Liver (tissue), 9 donors: ENCODE results near the gene SLC39A10. TPM values are rescaled to one million over a fixed set of nuclear protein-coding genes. Genes with fewer than 3 reads are reported as not detected.

Experiments
- DNase-seq: peaks from one replicate; pipeline ENCODE4 v3.0.0-alpha.2; 2017; ENCODE audit warnings: low spot score
- H3K27ac ChIP-seq, 2 donors: one replicate each; pipeline ENCODE4 v1.7.0; 2013; ENCODE audit warnings: inconsistent platforms in 2 of 2, low read length in 2 of 2, control low read depth in 1 of 2, low read depth in 1 of 2, mild to moderate bottlenecking in 1 of 2
- H3K27me3 ChIP-seq, 4 donors: one replicate each; pipeline versions ENCODE4 v1.6.1 to v1.7.0; 2013; ENCODE audit warnings: low read length in 3 of 4, inconsistent platforms in 1 of 4, mild to moderate bottlenecking in 1 of 4, moderate library complexity in 1 of 4; ENCODE audit not compliant: control insufficient read depth in 4 of 4, insufficient read depth in 4 of 4
- H3K36me3 ChIP-seq, 4 donors: one replicate each; pipeline versions ENCODE4 v1.6.1 to v1.7.0; 2013; ENCODE audit warnings: low read length in 3 of 4, mild to moderate bottlenecking in 3 of 4, low read depth in 1 of 4, moderate library complexity in 1 of 4; ENCODE audit not compliant: control insufficient read depth in 4 of 4, insufficient read depth in 3 of 4
- H3K4me1 ChIP-seq, 4 donors: one replicate each; pipeline versions ENCODE4 v1.6.1 to v1.7.0; 2013; ENCODE audit warnings: low read length in 3 of 4, mild to moderate bottlenecking in 3 of 4, moderate library complexity in 1 of 4; ENCODE audit not compliant: control insufficient read depth in 4 of 4, insufficient read depth in 4 of 4
- H3K4me3 ChIP-seq, 3 donors: one replicate each; pipeline versions ENCODE4 v1.6.1 to v1.7.0; 2013; ENCODE audit warnings: low read length in 3 of 3, control low read depth in 1 of 3, low read depth in 1 of 3, mild to moderate bottlenecking in 1 of 3
- H3K9ac ChIP-seq, 2 donors: one replicate each; pipeline ENCODE4 v1.7.0; 2013; ENCODE audit warnings: low read length in 2 of 2, mild to moderate bottlenecking in 2 of 2, moderate library complexity in 2 of 2, control low read depth in 1 of 2, low read depth in 1 of 2
- H3K9me3 ChIP-seq, 4 donors: one replicate each; pipeline versions ENCODE4 v1.6.1 to v1.7.0; 2013; ENCODE audit warnings: low read length in 3 of 4; ENCODE audit not compliant: control insufficient read depth in 4 of 4
- EGR1 ChIP-seq, 2 donors: IDR thresholded peaks; 2 replicates each; pipeline ENCODE4 v1.6.1; 2016 to 2018; ENCODE audit warnings: antibody characterized with exemption in 2 of 2, low read depth in 2 of 2
- FOXA2 ChIP-seq: IDR thresholded peaks from 2 replicates; pipeline ENCODE4 v1.6.1; 2016; ENCODE audit warnings: antibody characterized with exemption
- GABPA ChIP-seq, 2 donors: IDR thresholded peaks in 1 of 2; conservative IDR thresholded peaks in 1 of 2; 2 replicates each; pipeline ENCODE4 v1.6.1; 2016; ENCODE audit warnings: antibody characterized with exemption in 2 of 2, mild to moderate bottlenecking in 1 of 2, moderate library complexity in 1 of 2
- HNF4A ChIP-seq, 2 donors: conservative IDR thresholded peaks; 2 replicates each; pipeline ENCODE4 v1.6.1; 2016; ENCODE audit warnings: antibody characterized with exemption in 2 of 2, mild to moderate bottlenecking in 2 of 2
- HNF4G ChIP-seq: IDR thresholded peaks from 2 replicates; pipeline ENCODE4 v1.6.1; 2016; ENCODE audit warnings: antibody characterized with exemption
- JUND ChIP-seq, 2 donors: IDR thresholded peaks; 2 replicates each; pipeline ENCODE4 v1.6.1; 2016; ENCODE audit warnings: antibody characterized with exemption in 2 of 2
- MAX ChIP-seq: IDR thresholded peaks from 2 replicates; pipeline ENCODE4 v1.6.1; 2016; ENCODE audit warnings: antibody characterized with exemption
- NR2F2 ChIP-seq: IDR thresholded peaks from 2 replicates; pipeline ENCODE4 v1.6.1; 2016; ENCODE audit warnings: antibody characterized with exemption
- RAD21 ChIP-seq, 2 donors: IDR thresholded peaks; 2 replicates each; pipeline ENCODE4 v1.6.1; 2016; ENCODE audit warnings: antibody characterized with exemption in 2 of 2, mild to moderate bottlenecking in 2 of 2
- RXRA ChIP-seq, 2 donors: IDR thresholded peaks; 2 replicates each; pipeline ENCODE4 v1.6.1; 2017 to 2018; ENCODE audit warnings: antibody characterized with exemption in 2 of 2, mild to moderate bottlenecking in 1 of 2
- SP1 ChIP-seq: IDR thresholded peaks from 2 replicates; pipeline ENCODE4 v1.6.1; 2018; ENCODE audit warnings: antibody characterized with exemption, mild to moderate bottlenecking
- TAF1 ChIP-seq: conservative IDR thresholded peaks from 2 replicates; pipeline ENCODE4 v1.6.1; 2016; ENCODE audit warnings: antibody characterized with exemption, mild to moderate bottlenecking
- YY1 ChIP-seq: IDR thresholded peaks from 2 replicates; pipeline ENCODE4 v1.6.1; 2016; ENCODE audit warnings: antibody characterized with exemption, mild to moderate bottlenecking
- WGBS: extraction: QIAGEN DNeasy Blood & Tissue Kit; methylation state at CpG from one replicate; pipeline ENCODE4 v1.1.7; 2013; 5-methylcytosine and 5-hydroxymethylcytosine counted together
- polyA plus RNA-seq, 2 donors: library from polyadenylated mRNA; stranded (reverse) in 1 of 2; unstranded in 1 of 2; fragments of 200-250 nt in 1 of 2; fragments of >200 nt in 1 of 2; fragmentation: Nextera tagmentation in 1 of 2; extraction: Ambion mirVana in 1 of 2; gene quantifications; one replicate each; pipeline versions ENCODE4 v1.2.1 to v1.2.3, GENCODE V29; 2013 to 2015
- total RNA-seq, 2 donors: library from RNA; depleted of rRNA; stranded (reverse); fragments of >200 nt; gene quantifications; one replicate each; pipeline ENCODE4 v1.2.3, GENCODE V29; 2014
- TF ChIP-seq, protein P1 (sequence below): IDR thresholded peaks from 2 replicates; pipeline ENCODE4 v1.6.1; 2016; ENCODE audit warnings: antibody characterized with exemption
- TF ChIP-seq, protein P2 (sequence below): IDR thresholded peaks from 2 replicates; pipeline ENCODE4 v1.6.1; 2016; ENCODE audit warnings: antibody characterized with exemption, mild to moderate bottlenecking
- donor health status: healthy.
- donor health status: healthy.
- donor health status: healthy.
- donor health status: healthy.
- donor health status: healthy.

Gene SLC39A10
- total and polyA plus RNA-seq, 4 donors, result 0.98 to 7.5 (median 3.4) TPM

- TF ChIP-seq RAD21 (IDR thresholded peaks at IDR 0.05), result no peak
- TF ChIP-seq, protein P1, sequence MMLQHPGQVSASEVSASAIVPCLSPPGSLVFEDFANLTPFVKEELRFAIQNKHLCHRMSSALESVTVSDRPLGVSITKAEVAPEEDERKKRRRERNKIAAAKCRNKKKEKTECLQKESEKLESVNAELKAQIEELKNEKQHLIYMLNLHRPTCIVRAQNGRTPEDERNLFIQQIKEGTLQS, result no peak
Measured at GRCh38 chr2:195697681-195698220, 40.7 kb downstream of the SLC39A10 start (continued).

DNA sequence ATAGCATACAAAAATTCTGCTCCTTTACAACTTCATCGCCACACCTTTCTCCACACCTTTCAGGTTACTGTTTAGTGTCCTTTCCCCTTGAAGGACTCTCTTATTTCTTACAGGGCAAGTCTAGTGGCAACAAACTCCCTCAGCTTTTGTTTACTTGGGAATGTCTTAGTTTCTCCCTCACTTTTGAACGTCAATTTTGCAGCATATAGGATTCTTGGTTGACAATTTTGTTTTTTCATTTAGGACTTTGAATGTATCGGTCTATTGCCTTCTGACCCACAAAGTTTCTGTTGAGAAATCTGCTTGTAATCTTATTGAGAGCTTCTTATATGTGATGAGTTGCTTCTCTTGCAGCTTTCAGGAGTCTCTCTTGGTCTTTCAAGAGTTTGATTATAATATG, 43.5 kb downstream of the SLC39A10 start:
- Histone ChIP-seq H3K36me3 (peaks cover 0 to 2% (median under 1%) of the 10 kb centered on the region in 4 donors), H3K9ac (no peak overlapping the region), H3K4me3 (no peak overlapping the region), H3K27ac (no peak overlapping the region), H3K27me3 (no peaks in the 10 kb centered on the region), H3K9me3 (peaks cover 0 to 10% (median 5%) of the 10 kb centered on the region in 4 donors), H3K4me1 (no peaks in the 10 kb centered on the region)
- no peak for TF ChIP-seq NR2F2
- TF ChIP-seq TAF1, result no peak
- TF ChIP-seq SP1, result no peak
- no peak for TF ChIP-seq FOXA2
- TF ChIP-seq RXRA (IDR thresholded peaks at IDR 0.05), result no peak
- no peak for TF ChIP-seq YY1
- no peak for TF ChIP-seq RAD21 (IDR thresholded peaks at IDR 0.05)
- TF ChIP-seq, protein P2, sequence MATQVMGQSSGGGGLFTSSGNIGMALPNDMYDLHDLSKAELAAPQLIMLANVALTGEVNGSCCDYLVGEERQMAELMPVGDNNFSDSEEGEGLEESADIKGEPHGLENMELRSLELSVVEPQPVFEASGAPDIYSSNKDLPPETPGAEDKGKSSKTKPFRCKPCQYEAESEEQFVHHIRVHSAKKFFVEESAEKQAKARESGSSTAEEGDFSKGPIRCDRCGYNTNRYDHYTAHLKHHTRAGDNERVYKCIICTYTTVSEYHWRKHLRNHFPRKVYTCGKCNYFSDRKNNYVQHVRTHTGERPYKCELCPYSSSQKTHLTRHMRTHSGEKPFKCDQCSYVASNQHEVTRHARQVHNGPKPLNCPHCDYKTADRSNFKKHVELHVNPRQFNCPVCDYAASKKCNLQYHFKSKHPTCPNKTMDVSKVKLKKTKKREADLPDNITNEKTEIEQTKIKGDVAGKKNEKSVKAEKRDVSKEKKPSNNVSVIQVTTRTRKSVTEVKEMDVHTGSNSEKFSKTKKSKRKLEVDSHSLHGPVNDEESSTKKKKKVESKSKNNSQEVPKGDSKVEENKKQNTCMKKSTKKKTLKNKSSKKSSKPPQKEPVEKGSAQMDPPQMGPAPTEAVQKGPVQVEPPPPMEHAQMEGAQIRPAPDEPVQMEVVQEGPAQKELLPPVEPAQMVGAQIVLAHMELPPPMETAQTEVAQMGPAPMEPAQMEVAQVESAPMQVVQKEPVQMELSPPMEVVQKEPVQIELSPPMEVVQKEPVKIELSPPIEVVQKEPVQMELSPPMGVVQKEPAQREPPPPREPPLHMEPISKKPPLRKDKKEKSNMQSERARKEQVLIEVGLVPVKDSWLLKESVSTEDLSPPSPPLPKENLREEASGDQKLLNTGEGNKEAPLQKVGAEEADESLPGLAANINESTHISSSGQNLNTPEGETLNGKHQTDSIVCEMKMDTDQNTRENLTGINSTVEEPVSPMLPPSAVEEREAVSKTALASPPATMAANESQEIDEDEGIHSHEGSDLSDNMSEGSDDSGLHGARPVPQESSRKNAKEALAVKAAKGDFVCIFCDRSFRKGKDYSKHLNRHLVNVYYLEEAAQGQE, result no peak
- no peak for TF ChIP-seq EGR1 (IDR thresholded peaks at IDR 0.05; ENCODE audit: low read depth in 2 of 2)
- no peak for TF ChIP-seq HNF4G
- no peak for TF ChIP-seq JUND (IDR thresholded peaks at IDR 0.05)
- no peak for TF ChIP-seq MAX
- no peak for TF ChIP-seq GABPA (IDR thresholded peaks at IDR 0.05 in 1 of 2, conservative IDR thresholded peaks at IDR 0.05 in 1 of 2)
- no peak for DNase-seq
- WGBS, result 66% methylated on average over 3 of the region's 3 CpGs

- WGBS, result 86% methylated on average over 5 of the region's 5 CpGs
- DNase-seq, result no peak
Measured at GRCh38 chr2:195706161-195706900, 49.3 kb downstream of the SLC39A10 start.

More at GRCh38 chr2:195706161-195706900, 49.3 kb downstream of the SLC39A10 start:
- H3K9ac ChIP-seq, result no peak overlapping the region
- no peaks in the 10 kb centered on the region for H3K27me3 ChIP-seq
- H3K4me3 ChIP-seq, result no peak overlapping the region
- H3K9me3 ChIP-seq, result no peaks in the 10 kb centered on the region
- H3K27ac ChIP-seq, result no peak overlapping the region
- no peak for TF ChIP-seq SP1
- no peak for TF ChIP-seq HNF4A (conservative IDR thresholded peaks at IDR 0.05)
- H3K36me3 ChIP-seq, result peaks cover 0 to 2% (median 0%) of the 10 kb centered on the region in 4 donors
- no peaks in the 10 kb centered on the region for H3K4me1 ChIP-seq
